NOMO-1 treated with DMSO at 0.1 percent for 48 hours (cell line): ENCODE results near the gene ARHGAP4.

ENCODE experiments used
- DNase-seq: peaks from one replicate; lab custom pipeline; 2025; ENCODE audit not compliant: unreplicated experiment; lab: John Stamatoyannopoulos, UW

The ARHGAP4 gene

DNA sequence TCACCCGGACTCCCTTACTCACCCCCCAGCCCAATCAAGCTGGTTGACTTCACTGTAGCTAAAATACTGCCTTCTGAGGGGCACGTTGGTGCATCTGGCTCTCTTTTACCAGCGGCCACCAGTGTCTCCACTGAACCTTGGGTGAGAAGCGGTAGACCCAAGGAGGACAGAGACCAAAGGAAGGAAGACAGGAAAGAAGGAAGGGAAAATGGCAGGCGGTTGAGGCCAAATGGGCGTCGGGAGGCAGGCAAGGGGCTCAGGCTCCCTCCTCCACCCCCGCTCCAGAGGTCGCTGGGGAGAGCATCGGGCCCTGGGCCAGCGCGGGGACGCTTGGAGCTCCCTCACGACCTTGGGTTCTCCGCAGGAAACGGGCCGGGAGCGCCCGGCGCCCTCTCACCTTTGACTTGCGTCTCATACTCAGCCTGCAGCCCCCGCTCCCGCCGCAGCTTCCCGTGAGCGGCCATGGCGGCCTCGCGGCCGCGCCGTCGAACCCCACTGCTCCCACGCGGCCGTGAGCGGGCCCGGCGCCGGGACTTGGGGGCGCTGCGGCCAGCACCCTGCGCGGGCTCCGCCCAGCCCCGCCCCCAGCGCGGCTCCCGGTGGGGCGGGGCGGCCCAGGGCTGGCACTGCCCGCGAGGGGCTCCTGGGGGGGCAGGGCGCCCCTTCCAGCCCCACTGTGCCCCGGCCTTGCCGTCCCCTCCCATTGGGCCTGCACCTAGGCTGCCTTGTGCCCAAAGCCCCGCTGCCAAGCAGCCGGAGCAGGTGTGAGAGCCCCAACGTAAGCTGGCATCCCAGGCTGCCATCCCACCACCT lies at the start of gene ARHGAP4:
Gene ARHGAP4, minus strand, starts transcription at position 526 of the 813 bp plus-strand sequence. Its CDS starts 62 bp downstream, at position 464.
- DNase-seq = peak; percentile 28

DNA sequence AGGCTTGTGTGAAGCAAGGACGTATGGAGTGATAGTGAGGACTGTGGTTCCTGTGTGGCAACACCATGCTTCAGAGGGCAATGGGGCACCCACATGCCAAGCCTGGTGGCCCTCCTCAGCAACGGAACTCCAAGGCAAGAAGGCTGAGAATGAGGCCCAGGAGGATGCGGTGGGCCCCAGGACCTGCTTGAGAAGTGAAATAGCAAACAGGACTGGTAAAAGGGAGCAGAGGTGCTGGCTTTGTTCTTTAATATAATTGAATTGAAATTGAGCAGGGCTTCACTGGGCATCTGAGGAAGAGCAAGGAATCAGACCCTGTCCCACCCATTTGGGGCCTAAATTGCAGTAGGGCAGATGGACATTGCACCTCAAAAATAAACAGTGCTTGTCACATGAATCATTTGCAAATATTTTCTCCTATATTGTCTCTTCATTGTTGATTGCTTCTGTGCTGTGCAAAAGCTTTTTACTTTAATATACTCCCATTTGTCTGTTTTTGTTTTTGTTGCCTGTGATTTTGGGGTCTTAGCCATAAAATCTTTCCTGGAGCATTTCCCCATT lies 48.7 kb upstream of the ARHGAP4 start:
- no peak for DNase-seq

DNA sequence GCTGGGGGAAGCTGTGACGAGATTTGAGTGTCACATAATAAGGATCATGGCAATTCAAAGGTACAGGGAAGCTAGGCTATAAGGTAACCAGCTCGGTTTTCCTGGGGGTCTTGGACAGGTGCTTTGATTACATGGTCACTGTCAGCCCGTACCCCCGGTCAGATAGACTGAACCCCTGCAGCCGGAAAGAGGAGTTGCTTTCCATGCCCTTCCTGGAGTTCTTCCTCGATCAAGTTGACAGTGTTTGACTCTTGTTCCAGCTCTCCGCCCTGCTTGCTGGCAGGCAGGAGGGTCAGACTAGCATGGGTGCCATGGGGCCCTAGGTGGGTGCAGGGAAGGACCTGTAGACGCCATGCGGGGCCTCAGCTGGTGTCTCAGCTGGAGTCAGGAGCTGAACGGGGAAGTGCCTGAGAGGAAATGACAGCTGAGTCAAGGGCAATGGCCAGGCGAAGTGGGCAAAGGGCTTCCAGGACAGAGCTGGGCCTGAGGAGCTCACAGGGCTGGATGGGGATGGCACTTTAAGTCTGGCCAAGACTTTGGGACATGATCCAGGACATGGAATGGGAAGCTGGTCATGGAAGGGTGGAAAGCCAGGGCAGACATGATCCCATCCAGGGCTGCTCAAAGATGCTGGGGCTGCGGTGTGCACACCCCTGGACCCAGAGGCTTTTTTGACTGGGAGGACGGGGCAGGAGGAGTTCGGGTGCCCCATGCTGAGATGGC lies 48.1 kb upstream of the ARHGAP4 start:
- DNase-seq = peak; percentile 11

DNA sequence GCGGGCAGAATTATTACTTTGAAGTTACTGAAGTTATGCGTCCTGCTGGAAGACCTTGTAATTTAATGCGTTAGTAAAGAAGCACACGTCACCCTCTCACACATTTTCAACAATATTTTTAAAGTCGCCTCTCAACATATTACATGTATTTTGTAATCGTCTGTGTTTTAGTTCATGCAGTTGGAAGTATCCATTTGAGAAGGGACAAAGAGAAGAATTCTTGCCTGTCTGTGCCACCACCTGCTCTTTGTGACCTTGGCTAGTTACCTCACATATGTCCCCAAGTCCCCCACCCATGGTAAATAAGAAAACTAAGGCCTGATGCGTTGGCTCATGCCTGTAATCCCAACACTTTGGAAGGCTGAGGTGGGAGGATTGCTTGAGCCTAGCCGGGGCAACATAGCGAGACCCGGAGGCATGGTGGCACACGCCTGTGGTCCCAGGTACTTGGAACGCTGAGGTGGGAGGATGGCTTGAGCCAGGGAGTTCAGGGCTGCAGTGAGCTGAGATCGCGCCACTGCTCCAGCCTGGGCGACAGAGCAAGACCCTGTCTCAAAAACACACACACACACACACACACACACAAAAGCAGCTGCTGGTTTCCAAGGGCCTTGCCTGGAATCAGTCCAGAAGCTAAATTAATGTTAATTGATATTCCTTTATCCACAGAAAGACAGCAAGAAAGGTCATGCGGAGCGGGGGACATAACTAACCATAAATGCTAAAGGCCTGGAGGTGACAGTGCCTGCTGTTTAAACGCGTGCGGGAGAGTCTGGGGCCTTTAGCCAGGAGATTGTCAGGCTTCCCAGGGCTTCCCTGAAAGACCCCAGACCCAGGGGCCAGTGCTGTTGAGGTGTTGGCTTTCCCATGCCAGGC lies 47.3 kb upstream of the ARHGAP4 start:
- DNase-seq = no peak

DNA sequence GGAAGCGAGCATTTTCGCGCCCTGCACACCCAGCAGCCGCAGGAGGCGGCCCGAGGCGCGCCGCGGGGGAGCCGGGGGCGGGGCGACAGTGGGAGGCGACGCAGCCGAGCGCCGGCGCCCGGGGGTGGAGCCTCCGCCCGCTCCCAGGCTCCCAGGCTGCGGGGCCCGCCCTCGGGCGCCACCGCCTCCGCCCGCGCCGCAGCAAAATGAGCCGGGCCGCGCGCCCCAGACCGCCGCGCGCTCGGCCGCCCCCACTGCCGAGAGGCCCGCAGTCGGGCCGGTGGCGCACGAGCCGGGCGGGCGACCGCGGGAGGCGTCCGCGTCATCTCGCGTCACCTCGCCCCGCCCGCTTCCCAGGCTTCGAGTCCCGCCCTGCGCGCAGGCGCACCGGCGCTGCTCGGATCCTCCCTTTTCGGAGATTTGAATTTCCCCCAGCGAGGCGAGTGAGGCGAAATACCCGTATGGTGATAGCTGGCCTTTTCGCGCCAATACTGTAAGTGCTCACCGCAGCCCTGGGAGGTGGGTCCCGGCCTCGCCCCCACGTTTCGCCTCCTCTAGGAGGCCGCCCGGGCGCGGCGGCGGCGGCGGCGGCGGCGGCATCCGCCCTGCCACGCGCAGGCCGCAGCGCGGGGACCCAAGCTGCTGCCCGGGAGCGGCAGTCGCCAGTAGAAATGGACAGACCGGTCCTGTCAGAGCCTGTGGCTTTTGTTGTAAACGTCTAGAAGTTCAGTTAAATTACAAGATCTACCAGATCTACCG lies 46.5 kb upstream of the ARHGAP4 start, which contains the start of gene TMEM187:
Gene TMEM187, plus strand, starts transcription at position 387 of the 759 bp plus-strand sequence. CDS start 9,309 bp downstream, outside the sequence.
- peak; percentile 90 for DNase-seq

DNA sequence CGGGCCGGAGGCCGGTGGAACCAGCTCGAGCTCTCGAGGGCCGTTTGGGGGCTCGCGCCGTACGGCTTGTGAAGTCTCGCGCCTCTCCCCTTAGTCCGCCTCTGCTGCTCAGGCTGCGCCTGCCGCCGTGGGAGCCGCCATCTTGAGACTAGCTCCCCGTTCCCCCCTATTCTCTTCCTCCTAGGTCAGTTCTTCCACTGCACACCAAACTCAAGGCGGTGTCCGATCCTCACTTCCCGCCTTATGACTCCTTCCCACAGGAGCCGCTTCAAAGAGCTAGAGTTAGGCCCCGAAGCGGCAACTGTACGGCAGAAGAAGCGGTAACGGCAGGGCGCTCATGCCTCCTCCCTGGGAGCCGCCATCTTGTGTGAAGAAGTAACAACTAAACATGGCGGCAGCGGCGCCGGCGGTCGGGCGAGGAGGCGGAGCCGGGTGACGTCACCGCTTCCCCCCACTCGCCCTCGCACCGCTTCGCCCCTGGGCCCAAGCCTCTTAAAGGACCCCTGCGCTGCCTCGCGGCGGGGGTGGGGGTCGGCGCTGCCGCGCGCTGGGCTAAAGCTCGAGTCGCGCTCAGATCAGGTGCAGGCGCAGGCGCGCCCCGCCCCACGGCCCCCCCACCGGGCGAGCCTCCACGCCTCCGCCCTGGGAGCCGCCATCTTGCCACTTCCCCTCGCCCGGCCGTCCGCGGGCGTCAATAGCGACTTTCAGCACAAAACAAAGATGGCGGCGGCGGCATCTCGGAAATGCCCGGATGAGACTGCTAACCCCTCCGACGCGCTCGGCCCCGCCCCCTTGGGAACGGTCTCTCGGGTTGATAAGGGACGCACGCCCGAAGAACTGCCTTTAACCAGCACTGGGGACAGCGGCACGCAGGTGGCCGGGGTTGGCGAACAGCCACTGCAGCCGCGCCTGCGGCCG lies 45.6 kb upstream of the ARHGAP4 start, which contains the start of gene HCFC1:
Gene HCFC1, minus strand, starts transcription at position 369 of the 918 bp plus-strand sequence. CDS start 978 bp downstream, outside the sequence.
- peak; percentile 91 for DNase-seq

DNA sequence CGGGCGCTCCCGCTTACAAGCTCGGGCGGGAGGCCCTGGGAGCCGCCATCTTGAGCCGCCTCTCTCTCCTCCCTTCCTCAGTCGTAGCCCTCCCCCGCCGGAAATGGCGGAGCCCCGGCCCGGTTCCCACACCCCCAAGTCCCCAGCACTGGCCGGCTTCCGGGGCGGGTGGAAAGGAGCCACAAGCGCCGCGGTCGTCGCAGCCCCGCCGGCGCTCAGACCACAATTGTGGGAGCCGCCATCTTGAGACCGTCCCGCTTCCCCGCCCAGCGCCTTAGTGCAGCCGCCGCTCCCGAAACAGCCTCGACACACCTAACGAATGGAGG lies 45.0 kb upstream of the ARHGAP4 start:
- DNase-seq = peak; percentile 85

DNA sequence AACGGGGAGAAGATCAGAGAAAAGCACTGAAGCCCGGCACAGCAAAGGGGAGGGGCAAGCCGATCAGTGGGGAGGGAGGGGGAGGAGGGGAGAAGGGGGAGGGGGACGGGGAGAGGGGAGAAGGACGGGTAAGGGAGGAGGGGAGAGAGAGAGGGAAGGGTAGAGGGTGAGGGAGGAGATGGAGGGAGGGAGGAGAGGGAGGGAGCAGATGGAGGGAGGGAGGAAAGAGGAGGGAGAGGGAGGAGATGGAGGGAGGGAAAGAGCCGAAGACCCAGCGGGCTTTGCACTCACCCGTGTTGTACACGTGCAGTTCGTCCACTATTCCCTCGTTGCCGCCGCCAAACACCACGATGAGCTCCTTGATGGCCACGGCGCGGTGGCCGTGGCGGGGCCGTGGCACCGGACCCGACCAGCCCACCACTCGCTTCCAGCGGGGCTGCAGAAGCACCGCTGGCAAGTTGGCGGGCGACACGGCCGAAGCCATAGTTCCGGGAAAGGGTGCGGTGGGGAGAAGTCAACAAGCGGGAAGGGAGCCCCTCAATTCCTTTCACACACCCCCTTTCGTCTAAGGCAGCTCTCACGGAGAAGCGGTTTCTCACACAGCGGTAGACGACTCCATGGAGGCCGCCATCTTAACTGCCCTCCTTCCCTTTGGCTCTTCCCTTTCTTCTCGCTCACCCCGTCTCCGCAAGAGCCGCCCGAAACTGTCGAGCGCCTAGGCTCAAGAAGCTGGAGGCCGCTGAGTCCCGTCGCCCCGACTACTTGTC lies 44.5 kb upstream of the ARHGAP4 start:
- DNase-seq = peak; percentile 27

DNA sequence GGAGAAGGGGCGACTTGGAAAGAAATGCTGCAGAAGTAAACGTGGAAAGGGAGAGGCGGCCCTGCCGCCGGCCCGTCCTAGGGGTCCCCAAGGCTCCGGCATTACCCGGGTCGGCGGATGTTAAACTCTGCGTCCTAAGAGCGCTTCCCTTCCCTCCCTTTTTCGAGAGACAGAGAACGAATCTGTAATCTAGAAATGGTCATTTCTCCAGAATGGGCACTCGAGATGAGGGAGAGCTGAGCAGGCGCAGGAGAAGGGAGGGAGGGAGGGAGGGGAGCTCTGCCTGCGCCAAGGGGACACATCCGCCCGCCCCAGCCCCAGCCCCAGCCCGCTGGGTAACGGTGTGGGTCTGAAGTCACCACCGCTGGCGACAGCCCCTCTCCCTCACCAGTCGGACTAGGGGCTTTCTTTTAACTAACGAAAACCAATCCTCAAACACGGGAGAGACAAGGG lies 43.9 kb upstream of the ARHGAP4 start:
- no peak for DNase-seq

DNA sequence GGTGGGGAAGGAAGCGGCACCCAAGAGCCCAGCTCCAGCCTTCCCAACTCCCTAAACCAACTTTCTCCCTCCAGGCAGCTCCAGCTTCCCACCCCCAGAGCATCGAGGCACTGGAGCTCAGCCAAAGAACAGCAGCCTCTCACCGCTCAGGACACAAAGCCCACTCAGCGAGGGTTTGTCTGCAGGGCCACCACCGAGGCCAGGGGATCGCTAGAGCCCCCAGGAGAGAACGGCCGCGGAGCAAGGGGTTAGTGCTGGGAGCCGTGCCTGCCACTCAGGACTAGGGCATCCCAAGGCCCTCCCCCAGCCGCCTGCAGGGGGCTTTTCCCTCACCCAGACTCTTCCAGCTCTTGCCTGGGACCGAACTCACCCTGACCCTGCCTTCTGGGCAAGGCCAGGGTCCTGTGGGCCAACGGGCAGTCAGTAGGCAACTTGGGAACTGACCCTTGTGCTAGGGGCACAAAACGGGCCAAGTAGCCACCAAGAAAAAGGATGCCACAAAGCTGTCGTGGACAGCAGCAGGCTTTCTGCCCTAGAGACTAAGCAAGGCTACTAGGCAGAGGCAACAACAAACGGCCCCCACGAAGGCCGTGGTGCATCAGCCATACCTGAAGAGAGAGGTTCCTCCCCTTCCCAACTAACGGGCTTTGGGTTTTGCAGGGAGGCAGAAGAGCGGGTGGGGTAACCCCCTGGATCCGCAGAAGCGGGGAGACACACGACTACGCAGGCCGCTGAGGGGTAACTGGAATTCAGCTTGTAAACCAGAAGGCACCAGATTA lies 43.2 kb upstream of the ARHGAP4 start:
- DNase-seq = no peak

DNA sequence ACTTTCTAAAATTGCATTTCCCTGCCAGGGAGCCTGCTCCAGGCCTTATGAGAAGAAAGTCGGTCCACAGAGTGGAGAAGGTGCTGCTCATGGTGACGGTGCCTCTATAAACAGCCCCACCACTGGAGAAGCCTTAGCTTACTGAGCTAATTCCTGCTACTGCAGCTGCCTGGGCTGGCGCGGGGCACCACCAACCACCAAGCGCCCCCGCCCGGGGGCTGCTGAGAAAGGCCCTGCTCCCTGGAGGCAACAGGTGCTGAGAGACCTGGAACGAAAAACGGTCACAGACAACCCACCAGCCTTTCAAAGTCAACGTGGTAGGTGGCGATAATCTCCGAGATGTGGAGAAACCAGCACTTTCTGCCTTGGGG lies 42.7 kb upstream of the ARHGAP4 start:
- no peak for DNase-seq

DNA sequence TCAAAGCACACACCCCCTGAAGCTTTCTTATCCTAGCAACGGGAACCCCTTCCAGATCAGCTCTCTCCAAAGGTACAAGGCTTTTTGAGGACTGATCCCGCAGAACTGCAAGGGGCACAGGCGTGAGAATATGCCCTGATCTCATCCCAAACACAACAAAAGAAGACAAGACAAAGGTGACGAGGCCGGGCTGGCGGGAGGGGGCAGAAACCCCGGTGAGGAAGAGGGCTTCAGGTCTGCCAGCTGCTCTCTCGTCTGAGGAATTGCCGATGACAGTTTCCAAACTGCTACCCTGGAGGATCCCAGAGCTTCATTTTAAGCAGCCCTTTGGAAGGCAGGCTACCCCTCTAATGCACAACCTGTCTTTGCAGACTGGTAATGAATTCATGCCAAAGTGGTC lies 42.2 kb upstream of the ARHGAP4 start:
- no peak for DNase-seq

DNA sequence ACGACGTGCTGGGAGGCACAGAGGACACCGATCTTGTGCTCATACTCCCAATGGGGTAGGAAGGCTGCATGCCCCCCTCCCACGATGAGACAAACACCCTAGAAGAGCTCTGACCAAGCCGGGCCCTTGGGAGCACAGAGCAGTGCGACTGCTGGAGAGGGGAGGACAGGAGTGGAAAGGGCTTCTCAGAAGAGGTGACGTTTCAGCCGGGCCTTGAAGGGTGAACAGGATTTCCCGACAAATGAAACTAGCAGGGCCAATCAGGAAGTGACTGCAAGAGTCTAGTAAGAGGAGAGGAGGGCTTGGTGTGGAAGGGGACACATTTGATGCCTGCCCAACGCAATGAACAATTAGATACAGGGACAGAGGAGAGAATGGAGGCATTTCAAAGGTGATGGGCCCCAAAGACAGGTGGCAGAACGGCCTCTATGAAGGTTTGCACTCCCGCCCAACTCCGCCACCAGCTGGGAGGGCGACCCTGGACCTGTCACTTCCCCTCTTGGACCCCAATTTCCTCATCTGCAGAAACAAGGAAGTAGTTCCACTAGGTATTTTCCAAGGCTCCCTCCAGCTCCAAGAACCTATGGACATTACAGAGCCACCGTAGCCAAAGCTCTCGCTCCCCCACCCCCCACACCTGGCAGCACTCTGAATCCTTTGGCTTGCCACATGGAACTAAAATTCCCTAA lies 41.6 kb upstream of the ARHGAP4 start:
- DNase-seq = peak; percentile 17

DNA sequence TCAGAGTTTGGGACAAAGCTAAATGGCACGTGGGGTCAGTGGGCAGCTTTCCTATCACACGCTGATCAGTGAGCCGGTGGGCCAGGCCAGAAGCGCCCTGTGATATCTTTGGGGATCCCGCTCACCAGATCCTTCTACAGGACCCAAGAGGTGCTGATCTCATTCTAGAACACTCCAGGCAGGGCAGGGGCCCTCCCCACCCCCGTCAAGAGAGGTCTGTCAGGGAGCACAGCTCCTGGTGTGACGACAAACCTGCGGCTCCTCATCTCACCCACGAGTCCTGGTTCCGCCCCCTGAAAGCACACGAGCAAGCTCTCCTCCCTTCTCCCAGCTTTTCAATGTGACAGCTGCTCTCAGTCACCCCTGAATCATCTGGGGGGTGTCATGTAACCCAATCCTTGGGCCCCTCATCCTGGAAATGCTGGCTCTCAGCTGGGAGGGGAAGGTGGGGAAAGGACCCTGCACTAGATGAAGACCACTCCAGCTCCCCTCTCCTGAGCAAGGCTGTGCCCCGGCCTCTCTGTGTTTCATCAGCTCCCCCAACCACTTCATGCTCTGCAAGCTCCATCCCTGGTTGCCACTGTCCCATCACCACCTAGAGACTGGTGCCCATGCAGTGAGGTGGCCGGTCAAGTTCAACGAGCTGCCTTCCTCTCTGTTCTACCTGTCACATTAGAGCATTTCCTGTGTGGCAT lies 40.9 kb upstream of the ARHGAP4 start:
- no peak for DNase-seq

DNA sequence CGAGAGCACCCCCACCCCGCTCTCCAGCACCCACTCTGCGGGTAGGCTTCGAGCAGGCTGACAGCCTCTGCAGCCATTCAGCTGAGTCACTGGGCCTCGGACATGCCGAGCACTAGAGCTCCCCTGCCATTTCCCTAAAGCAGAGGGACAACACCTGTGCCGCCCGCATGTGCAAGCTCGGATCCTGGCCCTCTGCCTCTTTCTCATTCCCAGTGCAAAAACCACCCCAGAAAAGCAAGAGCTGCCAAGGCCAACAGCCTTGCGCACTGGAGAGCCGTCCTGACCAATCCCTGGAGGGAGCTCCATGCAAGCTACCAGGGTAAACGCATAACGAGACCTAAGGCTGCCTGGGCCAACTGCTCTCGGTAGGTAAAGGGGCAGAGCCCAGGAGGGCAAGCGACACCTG lies 40.2 kb upstream of the ARHGAP4 start:
- no peak for DNase-seq

DNA sequence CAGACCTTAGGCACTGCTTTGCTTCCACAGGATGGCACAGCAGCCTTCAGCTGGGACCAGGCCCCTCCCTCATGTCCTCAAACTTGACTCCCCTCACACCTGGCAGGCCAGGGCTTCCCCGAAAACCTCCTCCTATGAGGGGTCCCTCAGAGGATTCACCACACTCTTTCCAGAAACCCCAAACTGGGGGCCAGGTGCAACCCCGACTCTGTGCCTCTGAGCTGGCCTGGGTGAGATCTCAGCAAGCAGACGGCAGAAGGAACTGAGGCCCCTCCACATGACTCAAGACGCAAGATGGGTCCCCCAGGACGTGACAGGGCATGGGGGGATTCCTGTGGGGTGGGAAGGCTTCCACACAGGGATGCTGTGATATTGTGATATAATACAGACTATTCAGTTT lies 39.3 kb upstream of the ARHGAP4 start:
- no peak for DNase-seq
